ENCODE results near the gene RARS1.

The RARS1 gene

DNA sequence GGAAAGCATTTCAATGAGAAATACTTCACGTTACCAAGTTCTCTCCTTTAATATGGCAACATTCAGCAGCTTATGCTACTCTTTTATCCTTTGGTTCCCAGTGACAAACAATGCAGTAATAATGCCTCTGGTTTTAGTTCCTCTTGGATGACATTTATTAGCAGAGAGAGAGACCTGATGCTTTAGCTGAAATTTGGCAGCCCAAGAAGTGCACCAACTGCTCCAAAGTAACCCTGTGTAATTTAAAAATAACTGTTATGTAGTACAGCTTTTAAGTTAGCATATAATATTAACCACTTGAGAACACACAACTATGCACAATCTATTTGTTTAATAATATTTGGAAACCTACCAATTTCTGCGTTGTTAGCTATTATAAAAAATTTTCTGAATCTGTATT is 71.1 kb downstream of the RARS1 start:
- no peak for DNase-seq (ENCODE audit: low read depth in 2 of 2)

DNA sequence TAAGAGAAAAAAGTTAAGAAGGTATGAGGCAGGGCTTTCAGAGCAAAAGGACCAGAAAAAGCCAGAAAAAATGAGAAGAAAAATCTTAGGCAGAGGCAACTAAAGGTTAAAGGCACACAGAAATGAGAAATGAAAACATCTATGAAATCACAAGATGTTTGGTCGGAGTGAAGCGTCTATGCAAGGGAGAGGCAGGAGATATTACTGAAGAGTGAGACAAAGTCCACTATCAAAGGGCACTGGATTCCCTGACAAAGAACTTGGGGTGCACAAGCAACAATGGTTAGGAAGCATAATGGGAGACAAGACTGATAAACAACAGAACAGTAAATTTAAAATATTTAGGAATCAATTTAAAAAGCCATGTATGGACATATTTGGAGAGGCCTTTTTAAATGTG is 76.0 kb downstream of the RARS1 start:
- DNase-seq (ENCODE audit: low read depth in 2 of 2), result no peak

DNA sequence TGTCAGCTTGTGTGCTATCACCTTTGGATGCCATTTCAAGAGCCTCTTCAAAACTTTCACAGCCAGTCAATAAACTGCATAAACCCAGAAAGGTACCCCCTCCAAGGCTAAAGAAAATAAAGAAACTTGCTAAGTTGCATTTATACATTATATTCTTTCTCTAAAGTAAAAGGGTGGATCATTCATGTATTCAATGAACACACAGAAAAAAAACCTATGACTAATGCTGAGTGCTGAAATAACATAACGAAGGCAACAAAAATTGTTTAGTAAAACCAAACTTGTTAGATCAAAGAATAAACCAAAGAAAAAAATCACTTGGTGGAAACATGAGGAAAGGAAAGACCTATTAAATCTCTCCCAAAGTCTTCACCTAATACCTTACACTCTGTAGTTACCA is 77.7 kb downstream of the RARS1 start:
- no peak for DNase-seq (ENCODE audit: low read depth in 2 of 2)

DNA sequence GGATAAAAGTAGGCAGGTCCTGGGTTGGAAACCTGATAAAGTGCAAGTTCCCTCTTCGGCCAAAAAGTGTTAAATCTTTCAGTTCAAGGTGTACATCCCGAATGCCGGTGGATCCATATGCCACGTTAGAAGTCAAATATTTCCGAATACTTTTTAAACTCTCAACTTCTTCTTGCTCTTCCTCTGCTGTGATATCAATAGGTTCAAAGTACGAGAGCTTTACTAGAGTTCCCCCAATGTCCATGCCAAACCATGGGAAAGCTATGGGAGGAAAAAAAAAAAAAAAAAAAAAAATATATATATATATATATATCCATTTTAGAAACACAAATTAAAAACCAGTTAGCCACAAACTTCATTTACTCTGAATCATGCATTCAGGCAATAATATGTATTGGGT is 82.5 kb downstream of the RARS1 start:
- DNase-seq (ENCODE audit: low read depth in 2 of 2), result no peak

Data from activated CD8-positive, alpha-beta memory T cell treated with anti-CD3 and anti-CD28 coated beads for 4 hours (primary cell).